ENCODE measurements around the gene SEMA5A. TPM values are rescaled to one million over a fixed set of nuclear protein-coding genes. Genes with fewer than 3 reads are reported as not detected.
A peak's percentile ranks its signal among the peaks of the same experiment; 100 is the strongest.

The SEMA5A gene
- total RNA-seq, 1 donor from 2014 or later = 0.51 TPM

GRCh38 chr5:9456435-9457042, 89.3 kb downstream of the SEMA5A start:
- no peaks in the 10 kb centered on the region for H3K9me3 Mint-ChIP-seq (ENCODE audit: unreplicated experiment)
- H3K27ac Mint-ChIP-seq (ENCODE audit: unreplicated experiment) = peak overlapping the region; percentile 44
- H3K4me1 Mint-ChIP-seq (ENCODE audit: low read depth, unreplicated experiment) = peaks cover 11% of the 10 kb centered on the region
- no peaks in the 10 kb centered on the region for H3K36me3 Mint-ChIP-seq (ENCODE audit: unreplicated experiment)
- no peak for TF ChIP-seq CTCF (IDR thresholded peaks at IDR 0.05; ENCODE audit: partially characterized antibody, unreplicated experiment)
- no peak overlapping the region for H3K4me3 Mint-ChIP-seq (ENCODE audit: unreplicated experiment)
- no peaks in the 10 kb centered on the region for H3K27me3 Mint-ChIP-seq (ENCODE audit: unreplicated experiment)
- no peak for DNase-seq

GRCh38 chr5:9455826-9456434, 89.9 kb downstream of the SEMA5A start:
- Mint-ChIP-seq H3K4me3 (ENCODE audit: unreplicated experiment) (no peak overlapping the region), H3K36me3 (ENCODE audit: unreplicated experiment) (no peaks in the 10 kb centered on the region), H3K27ac (ENCODE audit: unreplicated experiment) (peak overlapping the region; percentile 44), H3K27me3 (ENCODE audit: unreplicated experiment) (no peaks in the 10 kb centered on the region), H3K9me3 (ENCODE audit: unreplicated experiment) (no peaks in the 10 kb centered on the region), H3K4me1 (ENCODE audit: low read depth, unreplicated experiment) (peaks cover 11% of the 10 kb centered on the region)
- no peak for TF ChIP-seq CTCF (IDR thresholded peaks at IDR 0.05; ENCODE audit: partially characterized antibody, unreplicated experiment)
- DNase-seq = no peak

- Mint-ChIP-seq H3K9me3 (ENCODE audit: unreplicated experiment) (no peaks in the 10 kb centered on the region), H3K27me3 (ENCODE audit: unreplicated experiment) (no peaks in the 10 kb centered on the region), H3K36me3 (ENCODE audit: unreplicated experiment) (no peaks in the 10 kb centered on the region), H3K4me3 (ENCODE audit: unreplicated experiment) (no peak overlapping the region), H3K27ac (ENCODE audit: unreplicated experiment) (no peak overlapping the region), H3K4me1 (ENCODE audit: low read depth, unreplicated experiment) (peaks cover 11% of the 10 kb centered on the region)
- no peak for DNase-seq
- no peak for TF ChIP-seq CTCF (IDR thresholded peaks at IDR 0.05; ENCODE audit: partially characterized antibody, unreplicated experiment)
Observed at GRCh38 chr5:9454491-9454890, 91.4 kb downstream of the SEMA5A start.

- no peak for DNase-seq
- Mint-ChIP-seq H3K9me3 (ENCODE audit: unreplicated experiment) (peaks cover 2% of the 10 kb centered on the region), H3K27ac (ENCODE audit: unreplicated experiment) (no peak overlapping the region), H3K4me1 (ENCODE audit: low read depth, unreplicated experiment) (peaks cover 11% of the 10 kb centered on the region), H3K27me3 (ENCODE audit: unreplicated experiment) (no peaks in the 10 kb centered on the region), H3K36me3 (ENCODE audit: unreplicated experiment) (no peaks in the 10 kb centered on the region), H3K4me3 (ENCODE audit: unreplicated experiment) (no peak overlapping the region)
- TF ChIP-seq CTCF (IDR thresholded peaks at IDR 0.05; ENCODE audit: partially characterized antibody, unreplicated experiment) = no peak
Observed at GRCh38 chr5:9454012-9454481, 91.8 kb downstream of the SEMA5A start.

GRCh38 chr5:9453480-9454011, 92.3 kb downstream of the SEMA5A start:
- H3K4me1 Mint-ChIP-seq (ENCODE audit: low read depth, unreplicated experiment) = peaks cover 11% of the 10 kb centered on the region
- H3K4me3 Mint-ChIP-seq (ENCODE audit: unreplicated experiment) = no peak overlapping the region
- peaks cover 3% of the 10 kb centered on the region for H3K36me3 Mint-ChIP-seq (ENCODE audit: unreplicated experiment)
- H3K27ac Mint-ChIP-seq (ENCODE audit: unreplicated experiment) = no peak overlapping the region
- peaks cover 2% of the 10 kb centered on the region for H3K9me3 Mint-ChIP-seq (ENCODE audit: unreplicated experiment)
- TF ChIP-seq CTCF (IDR thresholded peaks at IDR 0.05; ENCODE audit: partially characterized antibody, unreplicated experiment) = no peak
- DNase-seq = no peak
- no peaks in the 10 kb centered on the region for H3K27me3 Mint-ChIP-seq (ENCODE audit: unreplicated experiment)
